ENCODE data around the gene RPE.

The RPE gene

DNA sequence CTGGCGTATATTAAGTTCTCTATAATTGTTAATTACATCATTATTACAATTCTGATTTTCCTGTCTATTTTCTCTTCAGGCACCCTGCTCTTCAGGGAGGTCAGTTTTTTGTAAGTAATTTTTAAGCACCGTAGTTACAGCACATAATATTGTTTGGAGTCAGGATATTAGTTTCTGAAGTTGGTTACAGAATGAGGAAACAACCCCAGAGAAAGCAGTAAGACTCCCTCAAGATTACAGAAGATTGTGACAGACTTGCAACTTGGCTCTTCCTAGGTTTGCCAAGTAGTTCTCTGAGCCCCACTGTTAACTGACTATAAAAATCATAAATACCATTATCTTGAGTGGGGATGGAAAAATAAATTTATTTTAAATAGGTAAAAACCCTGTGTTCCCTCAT, 921 bp downstream of the RPE start:
- no peak for DNase-seq

DNA sequence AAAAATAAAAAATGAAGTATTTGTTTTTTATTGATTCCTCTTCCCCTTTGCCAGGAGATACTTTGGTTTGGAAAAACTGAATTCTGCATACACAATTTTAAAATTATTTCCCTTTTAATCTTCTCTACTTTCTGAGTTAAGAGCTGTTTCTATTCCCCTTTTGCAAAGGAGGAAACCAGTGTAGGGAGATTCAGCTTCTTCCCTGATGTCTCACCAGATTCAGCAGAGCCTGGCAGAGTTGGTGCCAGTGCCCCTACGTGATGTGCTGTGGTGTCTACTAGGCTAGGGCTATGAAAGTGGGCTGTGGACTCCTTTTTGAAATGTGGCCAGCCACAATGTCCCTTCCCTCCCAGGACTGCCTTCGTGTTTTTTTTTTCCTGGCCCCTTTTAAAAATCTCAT, 2.4 kb downstream of the RPE start:
- DNase-seq: no peak

DNA sequence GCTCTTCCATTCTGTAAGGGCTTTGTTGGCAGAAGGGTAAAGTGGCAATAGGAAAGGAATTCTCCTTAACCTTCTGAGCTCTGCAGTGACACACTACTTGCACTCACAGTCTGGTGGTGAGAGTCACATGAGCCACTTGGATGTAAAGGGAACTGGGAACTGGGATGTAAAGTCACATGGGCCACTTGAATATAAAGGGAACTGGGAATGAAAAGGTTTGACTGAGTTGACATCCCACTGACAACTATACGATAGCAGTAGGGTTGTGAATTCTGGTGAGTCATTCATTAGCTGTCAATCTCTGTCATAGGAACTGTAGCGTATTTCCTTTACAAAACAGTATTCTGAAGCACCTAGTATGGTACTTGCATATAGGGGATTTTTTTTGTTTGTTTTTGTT, 5.5 kb downstream of the RPE start:
- DNase-seq: no peak

DNA sequence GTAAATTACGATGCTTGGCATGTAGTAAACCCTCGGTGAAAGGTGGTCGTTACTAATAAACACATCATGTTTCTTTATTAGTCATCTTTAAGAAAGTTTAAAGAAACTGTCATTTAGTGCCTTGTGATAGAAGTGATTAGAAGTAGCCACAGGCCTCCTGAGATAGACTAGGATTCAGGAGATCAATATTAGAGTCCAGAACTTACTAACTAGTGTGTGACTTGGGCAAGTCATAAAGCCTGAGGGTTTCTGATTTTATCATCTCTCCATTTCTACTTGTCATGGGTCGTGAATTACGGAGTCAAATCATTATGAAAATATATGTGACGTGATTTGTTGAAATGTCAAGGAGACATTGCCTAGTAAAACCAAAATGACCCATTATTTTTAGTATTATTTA, 6.7 kb downstream of the RPE start:
- no peak for DNase-seq

DNA sequence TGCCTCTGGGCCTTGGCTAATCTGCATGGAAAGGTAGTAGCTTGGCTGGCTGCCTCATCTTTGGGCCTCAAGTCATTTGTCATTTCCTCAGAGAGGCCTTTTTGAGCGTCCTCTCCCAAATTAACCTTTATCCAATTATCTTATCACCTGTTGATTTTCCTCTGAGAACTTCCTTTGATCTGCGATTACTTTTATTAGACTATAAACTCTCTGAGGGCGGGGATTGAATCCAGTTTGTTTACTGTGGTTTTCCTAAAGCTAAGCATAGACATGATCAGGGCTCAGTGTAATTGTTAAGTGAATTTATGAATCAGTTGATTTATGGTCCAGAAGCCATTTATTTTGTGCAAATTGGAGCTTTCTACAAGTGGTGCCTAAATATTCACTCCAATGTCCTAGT, 7.5 kb downstream of the RPE start:
- DNase-seq: no peak

DNA sequence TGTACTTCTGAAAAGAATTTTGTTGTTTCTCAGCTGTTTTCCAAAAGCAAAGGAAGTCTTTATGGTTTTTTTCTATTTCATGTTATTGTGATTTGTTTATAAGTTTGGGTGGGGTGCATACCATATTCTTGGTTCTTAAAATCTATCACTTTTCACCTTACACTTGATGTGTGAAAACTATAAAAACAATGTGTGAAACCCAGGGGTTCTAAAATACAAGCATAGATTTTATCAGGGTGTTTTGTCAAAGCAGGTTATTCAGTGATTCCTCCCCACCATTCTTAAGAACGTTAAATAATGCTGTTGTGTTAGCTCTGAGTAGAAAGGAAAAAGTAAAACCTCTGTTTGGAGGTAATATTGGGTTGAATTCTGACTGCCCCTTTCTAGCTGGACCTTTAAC, 17.7 kb downstream of the RPE start:
- DNase-seq: no peak

DNA sequence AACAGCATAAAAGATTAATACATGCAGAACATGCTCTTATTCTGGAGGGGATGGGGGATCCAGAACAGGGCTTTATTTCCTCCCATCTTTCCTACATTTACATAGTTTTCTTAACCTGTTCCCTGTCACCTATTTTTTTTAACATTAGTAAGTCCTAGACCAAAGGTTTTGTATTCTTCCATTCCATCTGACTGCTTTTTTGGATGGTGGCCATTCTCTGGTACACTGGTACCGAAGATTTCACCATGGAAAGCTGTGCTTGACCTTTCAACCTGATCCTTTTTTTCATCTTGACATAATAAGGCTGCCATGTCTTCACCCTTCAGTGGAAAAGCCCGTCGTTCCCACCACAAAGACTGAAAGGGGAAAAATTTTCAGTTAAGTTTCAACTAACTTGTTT, 20.4 kb downstream of the RPE start:
- no peak for DNase-seq

DNA sequence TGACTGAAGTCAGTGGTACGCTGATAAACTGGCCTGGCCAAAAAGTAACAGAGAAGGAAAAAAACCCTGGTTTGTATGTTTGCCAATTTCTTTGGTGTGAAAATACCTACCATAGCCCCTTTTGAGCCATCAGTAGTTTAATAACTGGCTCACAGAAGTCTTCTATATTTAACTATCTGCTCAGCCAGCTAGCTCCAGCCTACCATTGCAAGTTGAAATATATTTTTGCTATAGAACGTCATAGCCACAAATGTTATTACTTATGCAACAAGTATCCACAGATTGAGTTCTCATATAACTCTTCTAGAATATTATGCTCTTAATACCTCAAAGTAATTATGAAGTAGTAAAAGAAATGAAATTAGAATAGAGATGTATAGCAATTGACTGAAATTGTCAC, 25.2 kb downstream of the RPE start:
- DNase-seq: no peak

DNA sequence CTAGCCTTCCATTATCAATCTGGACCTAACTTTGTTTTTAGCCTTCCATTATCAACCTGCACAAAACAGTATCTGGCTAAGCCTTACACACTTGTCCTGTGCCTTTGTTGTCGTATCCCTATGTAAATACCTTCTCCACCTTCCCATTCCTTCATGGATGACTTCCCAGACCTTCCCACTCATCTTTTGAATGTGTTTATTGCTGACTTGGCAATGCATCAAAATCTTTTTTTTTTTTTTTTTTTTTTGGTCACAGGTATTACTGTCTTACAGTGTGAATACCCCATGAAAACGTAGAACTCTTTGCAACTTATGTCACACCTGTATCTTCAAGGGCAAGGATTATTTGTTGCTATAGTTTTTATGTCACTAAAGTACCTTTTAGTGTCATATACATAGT, 25.7 kb downstream of the RPE start:
- DNase-seq: no peak

DNA sequence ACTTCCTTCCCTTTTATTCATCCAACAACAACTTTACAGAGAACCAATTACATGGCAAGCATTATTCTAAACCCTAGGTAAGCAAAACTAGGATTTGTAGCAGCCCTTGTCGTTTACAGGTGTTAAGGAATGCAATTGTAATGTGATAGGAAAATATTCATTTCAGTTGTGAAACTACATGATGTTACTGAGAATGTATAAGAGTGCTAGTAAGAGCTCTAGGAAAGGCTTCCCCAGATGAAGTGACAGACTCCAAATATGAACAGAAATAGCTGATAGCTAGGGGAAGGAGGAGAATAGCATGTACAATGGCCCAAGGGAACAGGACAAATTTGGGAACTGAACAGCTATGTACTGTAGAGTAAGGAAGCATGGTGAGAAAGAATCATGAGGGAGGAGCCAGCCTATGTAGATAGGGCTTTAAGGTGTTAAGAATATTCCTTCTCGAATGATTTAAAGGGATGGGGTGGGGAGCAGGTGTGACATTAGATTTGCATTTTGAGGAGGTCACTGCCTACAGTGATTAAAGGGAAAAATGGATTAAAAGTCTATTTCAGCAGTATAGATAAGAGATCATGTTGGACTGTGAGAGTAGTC, 31.7 kb downstream of the RPE start:
- DNase-seq: no peak

DNA sequence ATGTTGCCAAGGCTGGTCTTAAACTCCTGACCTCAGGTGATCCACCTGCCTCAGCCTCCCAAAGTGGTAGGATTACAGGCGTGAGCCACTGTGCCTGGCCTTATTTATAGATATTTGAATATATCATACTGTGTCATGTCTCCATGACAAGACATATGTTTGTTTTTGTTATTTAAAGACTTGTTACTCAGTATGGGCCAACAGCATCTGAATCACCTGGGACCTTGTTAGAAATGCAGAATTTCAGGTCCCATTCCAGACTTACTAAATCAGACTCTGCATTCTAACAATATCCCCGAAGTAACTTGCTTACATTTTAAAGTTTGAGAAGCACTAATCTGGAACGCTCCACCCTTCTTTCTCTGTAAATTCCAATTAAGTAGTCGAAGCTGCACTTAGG, 33.2 kb downstream of the RPE start:
- no peak for DNase-seq

DNA sequence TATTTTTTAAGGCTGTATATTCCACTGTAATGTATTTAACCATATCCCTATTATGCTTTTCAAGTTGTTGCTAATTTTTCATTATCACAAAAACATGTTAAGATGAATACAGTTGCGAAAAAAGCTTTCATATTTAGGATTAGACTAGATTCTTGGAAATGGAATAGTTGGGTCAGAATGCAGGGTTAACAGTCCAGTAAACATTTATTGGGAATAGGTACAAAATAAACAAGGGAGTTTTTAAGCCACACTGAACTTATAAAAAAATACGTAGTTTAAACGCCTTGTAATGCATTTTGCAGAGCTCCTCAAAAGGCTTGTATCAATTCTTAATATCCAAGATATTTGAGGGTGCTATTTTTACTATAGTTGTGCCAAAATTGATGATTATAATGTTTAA, 35.6 kb downstream of the RPE start:
- DNase-seq: no peak

DNA sequence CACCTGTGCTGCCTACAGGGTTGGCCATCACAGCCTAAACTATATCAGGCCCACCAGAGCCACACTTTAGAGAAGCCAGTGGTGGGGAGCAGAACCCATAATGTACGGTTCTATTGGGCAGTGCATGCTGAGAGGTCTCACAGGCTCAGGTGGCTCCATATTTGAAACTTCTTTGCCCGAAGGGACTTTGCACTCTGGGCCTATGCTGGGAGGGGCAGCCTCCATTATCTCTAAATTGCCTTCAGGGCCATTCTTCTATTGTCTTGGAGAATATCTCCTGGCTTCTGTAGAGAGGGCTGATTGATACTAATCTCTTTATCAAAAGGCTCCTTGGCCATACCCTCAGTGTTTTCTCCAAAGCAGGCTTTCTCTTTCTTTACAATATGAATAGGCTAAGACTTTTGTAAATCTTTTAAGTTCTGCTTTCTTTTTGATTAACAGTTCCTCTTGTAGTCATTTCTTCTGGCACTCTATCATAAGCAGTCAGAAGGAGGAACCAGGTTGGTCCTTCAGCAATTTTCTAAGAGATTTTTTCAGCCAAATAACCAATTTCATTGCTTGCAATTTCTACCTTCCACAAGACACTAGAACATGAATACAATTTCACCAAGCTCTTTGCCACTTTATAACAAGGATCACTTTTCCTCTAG, 44.5 kb downstream of the RPE start:
- no peak for DNase-seq

DNA sequence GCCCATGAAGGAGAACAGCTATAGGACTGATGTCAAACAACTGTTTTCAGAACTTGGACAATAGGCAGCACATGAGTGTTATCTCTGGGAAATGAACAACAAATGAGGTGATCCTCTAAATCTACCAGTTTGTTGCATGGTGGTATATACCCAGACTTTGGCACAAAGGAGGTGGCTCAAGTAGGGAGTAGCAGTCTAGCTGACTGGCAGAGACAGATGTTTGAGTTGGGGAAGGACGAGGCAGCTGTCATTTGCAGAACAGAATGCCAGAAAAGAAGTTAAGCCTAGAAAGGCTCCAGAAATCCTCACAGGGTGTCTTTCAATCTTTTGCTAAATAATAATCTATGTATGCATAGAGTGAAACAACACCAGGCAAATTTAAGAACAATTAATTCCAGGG, 47.4 kb downstream of the RPE start:
- no peak for DNase-seq

DNA sequence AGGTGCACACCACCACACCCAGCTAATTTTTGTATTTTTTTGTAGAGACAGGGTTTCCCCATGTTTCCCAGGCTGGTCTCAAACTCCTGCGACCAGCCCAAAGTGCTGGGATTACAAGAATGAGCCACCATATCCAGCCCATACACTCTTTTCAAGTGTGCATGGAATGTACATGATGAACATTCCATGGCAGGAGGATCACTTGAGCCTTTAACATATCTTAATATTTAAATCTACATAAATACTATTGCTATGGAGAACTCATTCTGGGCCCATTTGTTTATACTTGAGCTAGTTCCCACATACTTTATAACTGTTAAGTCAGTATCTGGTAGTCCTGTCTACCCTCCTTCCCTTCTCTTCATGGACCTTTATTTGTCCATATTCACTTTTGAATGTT, 48.4 kb downstream of the RPE start:
- no peak for DNase-seq

DNA sequence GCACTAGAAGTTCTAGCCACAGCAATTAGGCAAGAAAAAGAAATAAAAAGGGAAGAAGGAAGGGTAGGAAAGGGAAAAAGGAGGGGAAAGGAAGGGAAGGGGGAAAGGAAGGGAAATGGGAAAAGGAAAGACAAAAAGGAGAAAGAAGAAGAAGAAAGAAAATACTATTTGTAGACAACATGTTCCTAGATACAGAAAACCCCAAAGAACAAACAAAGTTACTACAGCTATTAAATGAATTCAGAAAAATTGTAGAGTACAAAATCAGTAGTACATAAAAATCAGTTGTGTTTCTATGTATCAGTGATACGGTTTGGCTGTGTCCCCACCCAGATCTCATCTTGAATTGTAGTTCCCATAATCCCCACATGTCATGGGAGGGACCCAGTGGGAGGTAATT, 52.3 kb downstream of the RPE start:
- DNase-seq: no peak

DNA sequence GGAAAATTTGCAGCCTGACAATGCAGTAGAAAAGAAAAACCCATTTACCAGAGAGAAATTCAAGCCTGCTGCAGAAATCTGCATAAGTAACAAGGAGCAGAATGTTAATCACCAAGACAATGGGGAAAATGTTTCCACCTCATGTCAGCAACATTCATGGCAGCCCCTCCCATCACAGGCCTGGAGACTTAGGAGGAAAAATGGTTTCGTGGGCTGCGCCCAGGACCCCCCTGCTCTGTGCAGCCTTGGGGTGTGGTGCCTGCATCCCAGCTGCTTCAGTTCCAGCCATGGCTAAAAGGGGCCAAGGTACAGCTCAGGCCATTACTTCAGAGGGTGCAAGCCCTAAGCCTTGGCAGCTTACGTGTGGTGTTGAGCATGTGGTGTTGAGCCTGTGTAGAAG, 53.4 kb downstream of the RPE start:
- DNase-seq: no peak

DNA sequence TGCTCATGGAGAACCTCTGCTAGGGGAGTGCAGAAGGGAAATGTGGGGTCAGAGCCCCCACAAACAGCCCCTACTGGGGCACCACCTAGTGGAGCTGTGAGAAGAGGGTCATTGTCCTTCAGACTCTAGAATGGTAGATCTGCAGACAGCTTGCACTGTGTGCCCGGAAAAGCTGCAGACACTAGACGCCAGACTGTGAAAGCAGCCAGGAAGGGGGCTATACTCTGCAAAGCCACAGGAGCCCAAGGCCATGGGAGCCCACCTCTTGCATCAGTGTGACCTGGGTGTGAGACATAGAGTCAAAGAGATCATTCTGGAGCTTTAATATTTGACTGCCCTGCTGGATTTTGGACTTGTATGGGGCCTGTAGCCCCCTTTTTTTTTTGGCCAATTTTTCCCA, 60.9 kb downstream of the RPE start:
- no peak for DNase-seq

Measured in CD4-positive, alpha-beta T cell treated with Interleukin-6 for 4 hours (primary cell).